HepG2 (cell line): ENCODE data around the gene TBC1D30. TPM values are rescaled to one million over a fixed set of nuclear protein-coding genes. Genes with fewer than 3 reads are reported as not detected.
"Not testable (repeated sequence)": the region's sequence is repeated elsewhere in the genome, so short reads cannot be mapped to it uniquely, and the experiment has no call there.

Experiments used
- ATAC-seq: fragments of 200-7000 bp; cut with Tn5 transposase; 3 replicates; pipeline ENCODE4 v1.9.1; 2020; ENCODE audit warnings: mild to moderate bottlenecking, moderate library complexity
- BruUV-seq: library from RNA; stranded (reverse); fragments of 400-500 nt; replicated peaks from 2 replicates; lab custom pipeline; 2021; lab: Mats Ljungman, UMichigan
- CTCF ChIA-PET: fragments of 300-600 bp; formaldehyde crosslinking; extraction: SDS; loops from one replicate; lab custom pipeline; 2021; ENCODE audit warnings: low total read pairs, inconsistent platforms, low intra/inter-chr PET ratio; lab: Yijun Ruan, JAX
- POLR2A ChIA-PET: fragments of 350-600 bp; sonication (Branson Sonifier 250); formaldehyde crosslinking; loops from one replicate; lab custom pipeline; 2020; ENCODE audit warnings: antibody characterized with exemption, inconsistent platforms; lab: Yijun Ruan, JAX
- DNase-seq: peaks from one replicate; pipeline ENCODE4 v3.0.0-alpha.2; 2015; ENCODE audit warnings: low spot score
- FAIRE-seq: peaks from 3 replicates; lab custom pipeline; 2011; peaks lifted over from hg19 to GRCh38; lab: Jason Lieb, UNC
- H2AFZ ChIP-seq: one replicate; pipeline ENCODE4 v1.6.1; 2011; ENCODE audit warnings: low read length, inconsistent platforms
- H3K27ac ChIP-seq: fragments of 300-600 bp; 3 replicates; pipeline ENCODE4 v1.8.0; 2011; ENCODE audit warnings: mixed run types, mild to moderate bottlenecking, mixed read lengths, low read length, inconsistent platforms; ENCODE audit not compliant: insufficient read depth; ENCODE audit errors: extremely low read length
- H3K27me3 ChIP-seq, 2 experiments: fragments of 200-600 bp in 1 of 2; 2 replicates in 1 of 2; 3 replicates in 1 of 2; pipeline versions ENCODE4 v1.6.0 to v1.8.0; 2011; ENCODE audit warnings: low read length in 2 of 2, mild to moderate bottlenecking in 2 of 2, moderate library complexity in 2 of 2, inconsistent platforms in 1 of 2; ENCODE audit not compliant: insufficient read depth in 2 of 2, control insufficient read depth in 1 of 2
- H3K36me3 ChIP-seq, 2 experiments: fragments of 200-600 bp in 1 of 2; replicated peaks in 1 of 2; 2 replicates in 1 of 2; 3 replicates in 1 of 2; pipeline versions ENCODE4 v1.5.1 to v1.8.0; 2011; ENCODE audit warnings: low read length in 2 of 2, inconsistent platforms in 1 of 2; ENCODE audit not compliant: insufficient read depth in 2 of 2, control insufficient read depth in 1 of 2
- H3K4me1 ChIP-seq: 2 replicates; pipeline ENCODE4 v1.5.1; 2012; ENCODE audit warnings: low read length, inconsistent platforms; ENCODE audit not compliant: insufficient read depth
- H3K4me2 ChIP-seq: 2 replicates; pipeline ENCODE4 v1.6.0; 2011; ENCODE audit warnings: low read depth, low read length, inconsistent platforms
- H3K4me3 ChIP-seq, 3 experiments: fragments of 200-600 bp in 1 of 3; sonication (generic), shearing (Covaris generic) in 1 of 3; replicated peaks in 1 of 3; 2 replicates each; pipeline ENCODE4 v1.5.1; 2011 to 2016; ENCODE audit warnings: low read length in 3 of 3, inconsistent platforms in 2 of 3, low read depth in 2 of 3, mild to moderate bottlenecking in 2 of 3, control low read depth in 1 of 3, mixed read lengths in 1 of 3; ENCODE audit not compliant: insufficient read depth in 1 of 3
- H3K79me2 ChIP-seq: one replicate; pipeline ENCODE4 v1.6.1; 2011; ENCODE audit warnings: low read length, inconsistent platforms; ENCODE audit not compliant: insufficient read depth
- H3K9ac ChIP-seq: 2 replicates; pipeline ENCODE4 v1.6.0; 2011; ENCODE audit warnings: mild to moderate bottlenecking, low read depth, low read length, inconsistent platforms; ENCODE audit not compliant: insufficient read depth
- H3K9me3 ChIP-seq: 2 replicates; pipeline ENCODE4 v1.5.1; 2012; ENCODE audit warnings: mild to moderate bottlenecking, low read length
- H4K20me1 ChIP-seq: 2 replicates; pipeline ENCODE4 v1.6.0; 2011; ENCODE audit warnings: inconsistent platforms, mild to moderate bottlenecking, low read length, moderate library complexity; ENCODE audit not compliant: insufficient read depth
- CEBPZ ChIP-seq: IDR thresholded peaks from 2 replicates; pipeline ENCODE4 v1.6.1; 2012; ENCODE audit warnings: low read length, improper control_type of control experiment
- JUNB ChIP-seq: sonication (generic); formaldehyde crosslinking; IDR thresholded peaks from 2 replicates; pipeline ENCODE4 v1.8.0; 2022; ENCODE audit warnings: missing genetic modification reagents, mild to moderate bottlenecking, borderline replicate concordance
- REL ChIP-seq: sonication (generic); formaldehyde crosslinking; conservative IDR thresholded peaks from 2 replicates; pipeline ENCODE4 v1.8.0; 2022; ENCODE audit warnings: mild to moderate bottlenecking, missing genetic modification reagents, moderate library complexity
- ZNF530 ChIP-seq: sonication (generic); formaldehyde crosslinking; IDR thresholded peaks from 2 replicates; pipeline ENCODE4 v1.5.0; 2020; ENCODE audit warnings: low read depth, mild to moderate bottlenecking, missing genetic modification reagents
- WGBS: methylation state at CpG from one replicate; pipeline ENCODE4 v1.1.6; 2017; ENCODE audit warnings: low lambda C conversion rate; 5-methylcytosine and 5-hydroxymethylcytosine counted together
- in situ Hi-C: cut with HindIII; loops from 2 replicates; pipeline ENCODE4 v1.10.0; 2017; ENCODE audit warnings: low pct_unique_long_range_greater_than_20kb; ENCODE audit not compliant: extremely low pct_ligation_motif_present
- intact Hi-C: fragments of 100-400 bp; cut with micrococcal nuclease; formaldehyde crosslinking; loops from one replicate; pipeline ENCODE4 v1.10.0; 2022; ENCODE audit not compliant: unreplicated experiment
- polyA plus RNA-seq, 8 experiments: library from polyadenylated mRNA; depleted of rRNA in 3 of 8; stranded (reverse) in 7 of 8; unstranded in 1 of 8; fragments of >200 nt; fragmentation: Illumina TruSeq in 4 of 8; extraction: Trizol in 4 of 8; gene quantifications; 2 replicates each; pipeline versions ENCODE4 v1.2.1 to v1.2.3, GENCODE V29; 2011 to 2016; ENCODE audit warnings: low read depth in 4 of 8, missing spikeins in 1 of 8, mixed read lengths in 1 of 8; ENCODE audit not compliant: insufficient read depth in 1 of 8
- total RNA-seq, 5 experiments: library from RNA; depleted of rRNA; stranded (reverse); fragments of >200 nt; fragmentation: Illumina TruSeq; extraction: Trizol; gene quantifications; 2 replicates each; pipeline ENCODE4 v1.2.3, GENCODE V29; 2016; ENCODE audit warnings: low read depth in 1 of 5

TBC1D30 gene
- total and polyA plus RNA-seq, 2 of the 13 experiments (the other 11 are each of a cell fraction or from before 2014, with no cell fraction given): 0.42 to 0.67 TPM

- TF ChIP-seq CEBPZ (no peak), ZNF530 (CRISPR knock-in tag) (no peak), REL (CRISPR knock-in tag) (no peak)
These were observed 15.7 kb downstream of the TBC1D30 start (continued) for GRCh38 chr12:64840119-64840518.

DNA sequence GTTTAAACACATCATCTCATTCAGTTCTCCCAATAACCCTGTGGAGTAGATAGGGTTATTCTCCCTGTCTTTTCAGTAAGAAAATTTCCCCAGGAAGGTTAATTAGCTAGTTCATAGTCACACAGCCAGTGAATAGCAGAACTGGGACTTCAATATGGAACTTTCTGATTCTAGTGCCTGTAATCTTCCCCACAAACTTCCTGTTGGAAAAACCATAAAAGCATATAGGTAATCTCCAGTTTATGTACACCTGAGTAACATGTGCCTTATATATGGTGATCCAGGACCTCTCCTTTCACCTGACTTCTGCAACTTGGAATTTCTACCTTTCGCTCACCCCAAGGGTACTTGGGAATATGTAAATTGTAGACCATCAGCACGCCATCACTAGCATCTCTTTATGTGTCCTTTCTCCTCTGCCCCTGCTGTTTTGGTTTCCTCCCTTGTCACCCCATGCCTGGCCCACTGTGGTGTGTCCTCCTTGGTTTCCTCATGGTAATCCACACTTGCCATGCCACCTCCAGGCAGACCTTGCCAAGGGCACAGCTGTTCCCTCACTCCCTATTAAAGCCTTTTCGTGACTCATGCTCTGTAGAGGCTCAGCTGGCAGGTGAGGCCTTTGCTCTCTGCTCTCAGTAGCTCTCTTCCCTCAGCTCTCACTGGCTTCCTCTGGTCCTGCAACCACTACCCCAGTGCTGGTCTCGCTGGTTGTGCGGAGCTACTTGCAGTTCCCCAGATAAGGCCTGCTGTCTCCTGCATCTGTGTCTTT, 16.7 kb downstream of the TBC1D30 start:
- CTCF ChIA-PET: no interaction called here
- 62% methylated on average over 5 of the region's 5 CpGs for WGBS
- no peak overlapping the region for H3K4me3 ChIP-seq
- POLR2A ChIA-PET: no interaction called here
- in situ Hi-C loops (no loop called here), intact Hi-C loops (no loop called here)
- DNase-seq (no peak), ATAC-seq (no peak), FAIRE-seq (no peak)
- no peaks in the 10 kb centered on the region for H3K36me3 ChIP-seq
- no peaks in the 10 kb centered on the region for H3K4me1 ChIP-seq
- H2AFZ ChIP-seq: no peak overlapping the region
- no peak overlapping the region for H3K9ac ChIP-seq
- H3K27ac ChIP-seq: no peak overlapping the region
- H3K9me3 ChIP-seq: no peaks in the 10 kb centered on the region
- no peaks in the 10 kb centered on the region for H3K27me3 ChIP-seq
- no peak overlapping the region for H3K4me2 ChIP-seq
- BruUV-seq: no TSS peak
- H3K79me2 ChIP-seq: no peaks in the 10 kb centered on the region
- no peaks in the 10 kb centered on the region for H4K20me1 ChIP-seq
- no peak for TF ChIP-seq JUNB (CRISPR knock-in tag)
- TF ChIP-seq, all 625 proteins: peak for 0

DNA sequence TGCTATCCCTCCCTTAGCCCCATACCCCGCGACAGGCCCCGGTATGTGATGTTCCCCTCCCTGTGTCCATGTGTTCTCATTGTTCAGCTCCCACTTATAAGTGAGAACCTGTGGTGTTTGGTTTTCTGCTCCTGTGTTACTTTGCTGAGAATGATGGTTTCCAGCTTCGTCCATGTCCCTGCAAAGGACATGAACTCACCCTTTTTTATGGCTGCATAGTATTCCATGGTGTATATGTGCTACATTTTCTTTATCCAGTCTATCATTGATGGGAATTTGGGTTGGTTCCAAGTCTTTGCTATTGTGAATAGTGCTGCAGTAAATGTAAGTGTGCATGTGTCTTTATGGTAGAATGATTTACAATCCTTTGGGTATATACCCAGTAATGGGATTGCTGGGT, 24.0 kb downstream of the TBC1D30 start:
- H3K79me2 ChIP-seq, H3K27ac ChIP-seq, H3K36me3 ChIP-seq, H3K9me3 ChIP-seq, H3K9ac ChIP-seq, H2AFZ ChIP-seq, FAIRE-seq, ATAC-seq, CTCF ChIA-PET, H3K27me3 ChIP-seq, in situ Hi-C loops, H3K4me3 ChIP-seq, DNase-seq, H3K4me1 ChIP-seq, BruUV-seq, H4K20me1 ChIP-seq, intact Hi-C loops, POLR2A ChIA-PET, H3K4me2 ChIP-seq: not testable (repeated sequence)
- 73% methylated on average over 4 of the region's 4 CpGs for WGBS
